Measurements from ENCODE around the gene SPG11. TPM values are rescaled to one million over a fixed set of nuclear protein-coding genes. Genes with fewer than 3 reads are reported as not detected.
A peak's percentile ranks its signal among the peaks of the same experiment; 100 is the strongest.

The SPG11 gene
- total and polyA plus RNA-seq, 10 of the 15 experiments (the other 5 are each of a cell fraction or from before 2014, with no cell fraction given), result 22.1 to 85.1 (median 47.2) TPM

GRCh38 chr15:44710236-44711095, 47.0 kb upstream of the SPG11 start (continued):
- TF ChIP-seq PRDM15 (CRISPR knock-in tag; IDR thresholded peaks at IDR 0.05) (0 out of 2 replicates have a peak, but pooled peaks have one; percentile 22), EP300 (IDR thresholded peaks at IDR 0.05; ENCODE audit: borderline replicate concordance in 1 of 2, control insufficient read depth in 1 of 2, low read depth in 2 of 2, low read length in 2 of 2) (peak; percentile 11 to 56; a peak in 1 of 4 replicates), STAT3 (IDR thresholded peaks at IDR 0.05; ENCODE audit: low read depth, low read length) (no peak), TCF7 (IDR thresholded peaks at IDR 0.05; ENCODE audit: borderline replicate concordance) (peak; percentile 50; the same call in 1 of the 2 replicates), ZNF217 (IDR thresholded peaks at IDR 0.05) (peak; percentile 96), ETV6 (conservative IDR thresholded peaks at IDR 0.05 in 1 of 2, IDR thresholded peaks at IDR 0.05 in 1 of 2; ENCODE audit: borderline replicate concordance in 1 of 2, low read depth in 1 of 2) (peak in 1 of 2 experiments; percentile 21; a peak in 1 of 4 replicates), NR2C2 (IDR thresholded peaks at IDR 0.05; ENCODE audit: borderline replicate concordance, control insufficient read depth, insufficient read length, low read depth) (no peak), LARP7 (IDR thresholded peaks at IDR 0.05) (0 out of 2 replicates have a peak, but pooled peaks have one; percentile 16), POLR2A (IDR thresholded peaks at IDR 0.05; ENCODE audit: low read depth, low read length) (peak; percentile 75), IKZF2 (IDR thresholded peaks at IDR 0.05) (peak; percentile 84 to 85), POLR2AphosphoS5 (IDR thresholded peaks at IDR 0.05; ENCODE audit: low read length) (peak; percentile 94), YBX1 (IDR thresholded peaks at IDR 0.05) (no peak), ZNF622 (IDR thresholded peaks at IDR 0.05) (no peak), ZBED1 (IDR thresholded peaks at IDR 0.05; ENCODE audit: borderline replicate concordance) (peak; percentile 32; the same call in 1 of the 2 replicates), NFYA (IDR thresholded peaks at IDR 0.05; ENCODE audit: borderline replicate concordance, low read depth, low read length) (no peak), RBBP5 (conservative IDR thresholded peaks at IDR 0.05) (no peak), PKNOX1 (IDR thresholded peaks at IDR 0.05) (0 out of 2 replicates have a peak, but pooled peaks have one; percentile 38), MEF2A (IDR thresholded peaks at IDR 0.05; ENCODE audit: insufficient read depth, low read depth, low read length) (no peak), ZNF24 (IDR thresholded peaks at IDR 0.05) (peak; percentile 99), CBX5 (IDR thresholded peaks at IDR 0.05; ENCODE audit: low read depth) (0 out of 2 replicates have a peak, but pooled peaks have one; percentile 50), ASH2L (IDR thresholded peaks at IDR 0.05; ENCODE audit: borderline replicate concordance, low read depth) (no peak), ZBTB11 (CRISPR knock-in tag; IDR thresholded peaks at IDR 0.05) (peak; percentile 12; the same call in 1 of the 2 replicates)
